Stomach (tissue), 9 donors: ENCODE measurements around the gene TLR6. TPM values are rescaled to one million over a fixed set of nuclear protein-coding genes. Genes with fewer than 3 reads are reported as not detected.

Experiments
- DNase-seq, 2 donors: peaks; one replicate each; pipeline versions ENCODE4 v3.0.0 to v3.0.0-alpha.2; 2013 to 2019
- H3K27ac ChIP-seq, 5 donors: fragments of 200-600 bp in 4 of 5; sonication (generic) in 4 of 5; one replicate each; pipeline ENCODE4 v1.5.1; 2013 to 2019; ENCODE audit warnings: mild to moderate bottlenecking in 1 of 5, moderate library complexity in 1 of 5
- H3K27me3 ChIP-seq, 3 donors: fragments of 200-600 bp; sonication (generic); one replicate each; pipeline ENCODE4 v1.5.1; 2017 to 2019; ENCODE audit warnings: mixed run types in 1 of 3
- H3K36me3 ChIP-seq, 4 donors: fragments of 200-600 bp; sonication (generic); 1 replicate in 3 of 4; 2 replicates in 1 of 4; pipeline ENCODE4 v1.5.1; 2016 to 2019
- H3K4me1 ChIP-seq, 4 donors: fragments of 200-600 bp; sonication (generic); one replicate each; pipeline ENCODE4 v1.5.1; 2016 to 2019
- H3K4me3 ChIP-seq, 4 donors: fragments of 200-600 bp; sonication (generic) in 3 of 4; one replicate each; pipeline ENCODE4 v1.5.1; 2016 to 2019; ENCODE audit warnings: mild to moderate bottlenecking in 1 of 4
- H3K9me3 ChIP-seq, 4 donors: fragments of 200-600 bp; sonication (generic); one replicate each; pipeline ENCODE4 v1.5.1; 2016 to 2019
- CTCF ChIP-seq, 7 experiments: fragments of 450-650 bp in 4 of 7; fragments of 200-600 bp in 3 of 7; sonication (generic) in 3 of 7; IDR thresholded peaks; one replicate each; pipeline ENCODE4 v1.5.1; 2016 to 2019; ENCODE audit warnings: antibody characterized with exemption in 7 of 7, control low read depth in 2 of 7, mild to moderate bottlenecking in 1 of 7
- EP300 ChIP-seq: sonication (generic); formaldehyde crosslinking; IDR thresholded peaks from one replicate; pipeline ENCODE4 v1.6.1; 2017; ENCODE audit warnings: antibody characterized with exemption
- POLR2A ChIP-seq, 4 donors: fragments of 450-650 bp; IDR thresholded peaks; one replicate each; pipeline ENCODE4 v1.6.1; 2016; ENCODE audit warnings: antibody characterized with exemption in 4 of 4, control low read depth in 2 of 4, mild to moderate bottlenecking in 1 of 4, moderate library complexity in 1 of 4
- POLR2AphosphoS5 ChIP-seq, 3 donors: sonication (generic); formaldehyde crosslinking; IDR thresholded peaks; one replicate each; pipeline ENCODE4 v1.6.1; 2016; ENCODE audit warnings: antibody characterized with exemption in 3 of 3
- WGBS, 5 donors: extraction: QIAGEN DNeasy Blood & Tissue Kit in 3 of 5; methylation state at CpG; one replicate each; pipeline versions ENCODE4 v1.1.5 to v1.1.7; 2013 to 2018; 5-methylcytosine and 5-hydroxymethylcytosine counted together
- intact Hi-C: fragments of 100-400 bp; cut with DNase I; formaldehyde crosslinking; loops from one replicate; pipeline ENCODE4 v1.15.1; 2023; ENCODE audit warnings: low total_unique reads
- polyA plus RNA-seq, 3 donors: library from polyadenylated mRNA; stranded (reverse); fragments of 200-250 nt; gene quantifications; one replicate each; pipeline ENCODE4 v1.2.3, GENCODE V29; 2013
- total RNA-seq, 5 donors: library from RNA; depleted of rRNA; stranded (reverse); fragments of >200 nt; gene quantifications; one replicate each; pipeline versions ENCODE4 v1.1.0 to v1.2.3, GENCODE V29; 2014 to 2016
- donor health status: healthy with polysubstance abuse.
- donor health status: Bipolar disorder and iron deficiency.
- donor health status: healthy.

The TLR6 gene
- total and polyA plus RNA-seq, 8 donors, result 0.19 to 29.0 (median 1.9) TPM; not detected in 2

- WGBS, 5 donors, result 83 to 91% (median 86%) methylated on average over 4 of the region's 4 CpGs
- Histone ChIP-seq H3K9me3 (peaks cover 0 to 11% (median 6%) of the 10 kb centered on the region in 4 donors), H3K36me3 (no peaks in the 10 kb centered on the region), H3K4me3 (no peak overlapping the region), H3K27ac (no peak overlapping the region), H3K4me1 (peaks cover 0 to 2% (median 0%) of the 10 kb centered on the region in 4 donors), H3K27me3 (no peaks in the 10 kb centered on the region)
- intact Hi-C loops, result no loop called here
- no peak for DNase-seq
- TF ChIP-seq POLR2A (IDR thresholded peaks at IDR 0.05) (no peak), EP300 (no peak), POLR2AphosphoS5 (IDR thresholded peaks at IDR 0.05) (no peak), CTCF (IDR thresholded peaks at IDR 0.05) (no peak)
These were observed 36.1 kb downstream of the TLR6 start for GRCh38 chr4:38820329-38821061.

- Histone ChIP-seq H3K4me1 (peaks cover 0 to 5% (median 0%) of the 10 kb centered on the region in 4 donors), H3K27ac (no peak overlapping the region), H3K27me3 (no peaks in the 10 kb centered on the region), H3K9me3 (peaks cover 0 to 17% (median 13%) of the 10 kb centered on the region in 4 donors), H3K36me3 (no peaks in the 10 kb centered on the region), H3K4me3 (no peak overlapping the region)
- no peak for DNase-seq
- 53 to 76% (median 62%) methylated on average over 3 of the region's 3 CpGs for WGBS, 5 donors
- intact Hi-C loops, result no loop called here
- TF ChIP-seq CTCF (IDR thresholded peaks at IDR 0.05) (no peak), EP300 (no peak), POLR2AphosphoS5 (IDR thresholded peaks at IDR 0.05) (no peak), POLR2A (IDR thresholded peaks at IDR 0.05) (no peak)
These were observed 37.0 kb downstream of the TLR6 start for GRCh38 chr4:38819569-38819968.

GRCh38 chr4:38818441-38818976 lies 38.1 kb downstream of the TLR6 start:
- Histone ChIP-seq H3K36me3 (no peaks in the 10 kb centered on the region), H3K4me1 (peaks cover 0 to 5% (median 0%) of the 10 kb centered on the region in 4 donors), H3K9me3 (peaks cover 0 to 14% (median 10%) of the 10 kb centered on the region in 4 donors), H3K27ac (no peak overlapping the region), H3K27me3 (no peaks in the 10 kb centered on the region), H3K4me3 (no peak overlapping the region)
- 68 to 78% (median 74%) methylated on average over 5 of the region's 5 CpGs for WGBS, 5 donors
- intact Hi-C loops, result no loop called here
- TF ChIP-seq CTCF (IDR thresholded peaks at IDR 0.05) (no peak), POLR2A (IDR thresholded peaks at IDR 0.05) (no peak), EP300 (no peak), POLR2AphosphoS5 (IDR thresholded peaks at IDR 0.05) (no peak)
- DNase-seq, result no peak

- Histone ChIP-seq H3K27ac (peak overlapping the region in 3 of 5 donors; percentile 18 to 54 (median 21)), H3K4me3 (no peak overlapping the region), H3K27me3 (no peaks in the 10 kb centered on the region), H3K9me3 (peaks cover 0 to 10% (median 5%) of the 10 kb centered on the region in 4 donors), H3K4me1 (peaks cover 0 to 5% (median 0%) of the 10 kb centered on the region in 4 donors), H3K36me3 (no peaks in the 10 kb centered on the region)
- TF ChIP-seq CTCF (IDR thresholded peaks at IDR 0.05) (no peak), EP300 (no peak), POLR2A (IDR thresholded peaks at IDR 0.05) (no peak), POLR2AphosphoS5 (IDR thresholded peaks at IDR 0.05) (no peak)
- intact Hi-C loops, result no loop called here
- WGBS, 5 donors, result 65 to 78% (median 71%) methylated on average over 3 of the region's 3 CpGs
- DNase-seq, result peak in 1 of 2 donors; percentile 36
These were observed 40.5 kb downstream of the TLR6 start for GRCh38 chr4:38815885-38816782.
